Measurements from ENCODE around the gene CEMIP.

The CEMIP gene

DNA sequence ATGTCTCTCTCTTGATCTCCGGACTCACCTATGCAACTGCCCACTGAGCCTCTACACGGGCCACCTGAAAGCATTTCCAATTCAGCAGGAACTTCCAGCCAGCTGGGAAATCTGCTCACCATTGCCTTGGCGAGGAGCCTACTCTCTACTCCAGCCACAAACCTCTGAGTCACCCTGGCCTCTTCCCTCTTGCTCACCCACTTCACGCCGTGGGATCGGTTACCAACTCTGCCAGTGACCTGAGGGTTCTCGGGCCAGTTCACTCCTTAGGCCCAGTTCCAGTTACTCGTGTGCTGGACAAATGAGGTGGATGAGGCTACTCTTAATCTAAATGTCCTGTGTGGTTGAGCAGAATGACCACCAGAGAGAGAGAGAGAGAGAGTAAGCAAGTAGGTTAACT is 70.1 kb downstream of the CEMIP start:
- DNase-seq (ENCODE audit: low read depth): no peak

DNA sequence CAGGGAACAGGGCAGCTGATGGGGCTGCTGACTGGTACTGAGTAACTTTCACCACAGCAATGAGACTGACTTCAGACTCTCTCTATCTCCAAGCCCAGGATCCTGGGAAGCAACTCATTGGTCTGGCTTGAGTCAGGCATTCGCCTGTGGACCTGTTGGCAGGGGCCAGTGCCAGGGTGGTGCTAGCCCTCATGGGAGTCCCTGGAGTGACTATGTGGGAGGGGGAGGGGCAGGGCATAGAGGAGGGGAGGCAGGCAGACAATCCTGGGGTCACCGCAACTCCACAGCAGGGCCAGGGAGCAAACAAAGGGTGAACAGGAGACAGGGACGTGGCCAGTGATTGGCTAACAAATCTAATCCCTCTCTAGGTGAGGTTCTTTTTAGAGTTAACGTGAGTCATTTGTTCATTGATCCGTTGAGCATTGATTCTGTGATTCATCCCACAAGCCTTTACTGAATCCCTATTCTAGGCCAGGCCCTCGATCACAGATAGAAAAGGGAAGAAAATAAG is 71.8 kb downstream of the CEMIP start:
- DNase-seq (ENCODE audit: low read depth): no peak

DNA sequence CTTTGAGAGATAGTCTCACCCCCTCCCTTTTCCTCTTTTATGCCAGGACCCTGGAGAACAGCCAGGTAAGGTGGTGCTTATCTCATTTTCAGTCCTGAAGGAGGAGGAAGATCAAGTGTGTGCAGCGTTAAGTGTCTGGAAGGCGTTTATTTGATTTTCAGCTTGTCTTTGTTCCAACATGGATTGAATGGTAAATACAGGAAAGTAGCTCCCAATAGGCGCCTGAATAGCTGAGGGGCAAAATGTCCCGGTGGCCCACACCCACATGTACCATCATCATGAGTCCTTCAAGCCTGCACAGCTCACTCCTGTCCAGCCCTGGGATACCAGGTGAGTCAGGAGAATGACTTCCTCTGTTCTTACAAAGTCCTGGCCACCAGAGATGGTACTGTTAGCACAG is 73.5 kb downstream of the CEMIP start:
- DNase-seq (ENCODE audit: low read depth): no peak

DNA sequence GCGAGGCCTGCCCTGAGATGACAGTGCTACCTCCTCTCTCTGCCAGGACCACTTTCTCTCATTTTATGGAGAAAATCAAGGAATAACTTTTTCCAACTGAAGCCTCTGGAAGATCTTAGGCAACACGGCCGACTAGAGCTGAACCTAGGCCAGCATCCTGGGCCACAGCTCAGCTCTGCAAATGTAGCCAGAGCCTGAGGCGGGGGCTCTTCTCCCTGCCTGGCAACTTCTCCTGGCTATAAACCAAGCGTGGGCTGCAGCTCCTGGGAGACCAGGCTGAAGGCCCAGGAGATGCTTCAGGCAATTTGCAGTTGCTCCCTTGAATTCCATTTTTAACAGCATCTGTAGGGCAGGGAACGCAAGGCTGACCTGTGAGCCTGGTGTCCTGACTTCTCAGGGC is 74.9 kb downstream of the CEMIP start:
- DNase-seq (ENCODE audit: low read depth): no peak

DNA sequence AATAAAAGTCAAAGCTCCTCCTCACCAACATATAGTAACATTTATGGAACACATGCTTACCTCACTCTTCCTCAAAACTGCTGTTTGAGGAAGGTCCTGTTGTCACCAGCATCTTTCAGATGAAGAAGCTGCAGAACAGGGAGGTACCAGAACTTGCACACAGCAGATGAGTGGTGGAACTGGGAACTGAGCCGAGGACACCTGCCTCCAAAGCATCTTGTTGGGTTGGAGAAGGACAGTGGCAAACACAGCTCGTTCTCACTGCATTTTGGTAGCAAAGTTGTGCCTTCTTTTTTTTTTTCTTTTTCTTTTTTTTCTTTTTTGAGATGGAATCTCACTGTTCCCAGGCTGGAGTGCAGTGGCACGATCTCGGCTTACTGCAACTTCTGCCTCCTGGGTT is 76.0 kb downstream of the CEMIP start:
- DNase-seq (ENCODE audit: low read depth): no peak

DNA sequence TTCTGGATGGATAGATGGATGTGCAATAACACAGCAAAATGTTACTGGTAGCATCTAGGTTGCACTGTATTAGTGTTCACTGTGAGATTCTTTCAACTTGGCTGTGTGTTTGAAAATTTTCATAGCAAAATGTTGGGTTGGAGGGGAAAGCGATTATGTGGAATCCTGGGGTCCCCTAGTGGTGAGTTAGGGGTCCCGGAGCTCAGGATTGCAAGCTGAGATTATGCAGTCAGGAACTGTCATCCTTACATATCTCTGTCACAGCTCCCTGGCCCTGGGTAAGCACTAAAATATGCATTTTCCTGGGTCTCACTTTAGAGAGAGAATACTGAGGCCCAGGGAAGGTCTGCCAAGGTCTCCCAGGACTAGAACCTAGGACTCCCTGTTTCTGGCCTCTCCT is 77.2 kb downstream of the CEMIP start:
- no peak for DNase-seq (ENCODE audit: low read depth)

DNA sequence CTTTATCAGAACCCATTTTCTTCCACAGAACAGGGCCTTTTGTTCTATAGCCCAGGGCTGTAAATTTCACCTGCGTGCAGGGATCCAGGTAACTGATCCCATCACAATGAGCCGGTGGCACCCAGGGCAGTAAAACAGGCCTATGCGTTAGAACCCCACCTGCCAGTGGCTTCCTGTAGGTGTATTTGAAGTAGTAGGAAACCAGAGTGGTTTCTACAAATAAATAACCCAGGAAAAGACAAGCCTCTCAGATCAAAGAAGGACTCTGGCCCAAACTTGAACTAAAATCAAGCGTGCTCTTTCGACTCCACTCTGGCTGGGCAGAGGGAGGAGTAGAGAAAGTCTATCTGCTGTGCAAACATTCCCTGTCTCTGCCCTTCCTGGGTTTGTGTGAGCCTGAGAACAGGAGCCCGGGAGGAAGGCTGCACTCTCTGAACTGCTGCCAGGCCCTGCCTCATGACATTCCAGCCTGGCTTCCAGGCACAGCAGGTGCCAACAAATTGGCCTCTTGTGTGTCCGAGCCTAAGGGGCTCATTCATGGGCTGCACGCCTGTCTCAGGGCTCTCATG is 77.7 kb downstream of the CEMIP start:
- no peak for DNase-seq (ENCODE audit: low read depth)

DNA sequence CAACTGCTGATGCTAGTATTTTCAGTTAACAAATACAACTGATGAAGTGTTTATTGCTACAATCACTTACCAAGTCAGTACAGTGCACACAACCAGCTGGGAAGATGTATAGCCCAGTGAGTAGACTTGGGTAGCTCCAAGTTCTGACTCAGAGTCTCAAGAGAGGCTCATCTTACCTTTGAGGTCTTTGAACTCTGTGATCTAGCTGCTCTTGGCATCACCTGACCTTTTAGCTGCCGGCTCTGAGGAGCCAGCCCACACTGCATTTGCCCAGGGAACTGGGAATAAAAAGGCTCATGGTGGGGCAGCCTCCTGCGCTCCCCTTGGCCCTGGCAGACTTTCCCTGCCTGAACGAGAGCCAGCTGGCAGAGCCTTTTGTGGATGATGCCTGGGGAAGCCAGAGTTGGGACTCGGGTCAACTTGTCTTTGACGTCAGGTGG is 82.6 kb downstream of the CEMIP start:
- DNase-seq (ENCODE audit: low read depth): no peak

DNA sequence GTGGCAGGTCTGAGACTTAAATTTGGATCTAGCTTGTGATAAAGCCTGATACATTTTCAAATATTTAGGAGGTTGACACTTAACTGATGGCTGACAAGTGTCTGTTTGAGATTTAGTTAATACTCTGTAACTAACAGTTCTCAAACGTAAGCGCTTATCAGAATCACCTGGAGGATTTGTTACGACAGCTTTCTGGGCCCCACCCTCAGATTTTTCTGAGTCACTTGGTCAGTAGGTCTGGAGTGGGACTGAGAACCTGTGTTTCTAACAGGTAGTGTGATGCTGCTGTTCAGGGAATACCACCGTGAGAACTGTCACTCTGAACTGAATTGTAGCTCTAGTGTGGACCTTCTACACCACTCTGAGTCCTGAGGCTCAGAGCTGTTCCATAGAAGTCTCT is 85.5 kb downstream of the CEMIP start:
- DNase-seq (ENCODE audit: low read depth): no peak

DNA sequence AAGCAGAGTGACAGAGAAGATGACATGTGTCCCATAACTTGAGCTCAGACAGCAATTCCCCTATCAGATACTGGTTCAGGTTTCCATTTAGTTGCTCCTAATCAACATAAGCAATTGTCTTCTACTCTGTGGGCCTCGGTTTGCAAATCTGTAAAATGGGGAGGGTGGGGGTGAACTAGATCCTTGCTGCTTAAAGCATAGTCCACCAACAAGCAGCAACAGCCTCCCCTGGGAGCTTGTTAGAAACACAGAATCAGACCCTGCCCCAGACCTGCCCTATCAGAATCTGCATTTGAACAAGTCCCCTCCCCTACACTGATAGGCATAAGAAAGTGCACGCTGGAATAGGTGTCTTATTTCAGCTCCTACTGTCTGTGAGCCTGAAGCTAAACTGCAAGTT is 87.8 kb downstream of the CEMIP start:
- no peak for DNase-seq (ENCODE audit: low read depth)

DNA sequence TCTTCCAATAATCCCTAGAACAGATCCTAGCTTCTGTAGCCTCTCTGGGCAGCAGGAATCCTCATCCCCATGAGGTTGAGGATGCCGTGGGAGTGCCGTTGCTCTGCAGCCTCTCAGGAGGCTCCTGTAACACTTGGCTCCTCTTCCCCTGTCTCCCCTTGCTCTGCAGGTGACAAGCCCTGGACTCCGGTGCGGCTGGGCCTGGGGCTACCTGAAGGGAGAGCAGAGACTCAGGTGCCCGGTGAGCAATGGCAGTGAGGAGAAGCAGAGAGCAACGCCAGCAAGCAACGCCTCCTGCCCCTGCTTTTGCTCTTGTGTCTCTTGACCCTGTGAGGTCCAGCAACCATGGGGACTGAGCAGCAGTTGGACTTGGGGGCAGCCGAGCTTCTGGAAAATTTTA is 91.2 kb downstream of the CEMIP start:
- no peak for DNase-seq (ENCODE audit: low read depth)

DNA sequence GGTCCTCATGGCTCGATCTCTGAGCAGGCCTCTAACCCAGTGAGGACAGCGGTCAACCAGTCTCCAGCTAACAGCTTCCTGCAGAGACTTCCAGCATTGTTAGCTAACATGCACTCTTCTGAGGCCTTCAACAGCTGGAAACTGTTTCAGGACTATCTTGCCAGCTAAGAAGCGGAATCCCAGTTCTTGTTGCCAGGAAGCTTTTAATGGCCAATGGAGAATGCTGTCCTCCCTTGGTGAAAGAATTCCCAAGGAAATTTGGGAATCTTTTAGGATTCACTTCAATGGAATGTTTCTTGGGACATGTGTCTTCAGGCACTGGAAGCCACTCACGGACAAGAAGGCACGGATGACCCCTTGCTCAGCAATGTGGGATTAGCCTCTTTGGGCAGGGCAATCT is 91.7 kb downstream of the CEMIP start:
- DNase-seq (ENCODE audit: low read depth): no peak

DNA sequence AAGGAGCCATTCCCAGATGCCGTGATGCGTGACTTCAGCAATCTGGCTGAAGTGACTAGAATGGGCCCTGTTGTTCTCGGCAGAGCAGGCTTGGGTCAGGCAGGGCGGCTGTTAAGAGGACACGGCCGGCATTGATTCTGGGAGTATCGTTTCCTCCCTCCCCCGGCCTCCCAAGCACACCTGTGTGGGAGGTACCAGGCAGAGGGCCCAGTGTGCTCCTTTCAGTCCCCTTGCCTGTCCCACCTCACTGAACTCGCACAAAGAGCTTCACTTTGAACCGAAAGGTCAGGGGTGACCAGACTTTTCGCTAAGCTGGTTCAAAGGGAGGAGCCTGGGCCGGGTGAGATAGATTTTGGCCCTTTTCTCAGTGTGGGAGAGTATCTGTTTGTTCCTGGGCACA is 92.7 kb downstream of the CEMIP start:
- DNase-seq (ENCODE audit: low read depth): no peak

DNA sequence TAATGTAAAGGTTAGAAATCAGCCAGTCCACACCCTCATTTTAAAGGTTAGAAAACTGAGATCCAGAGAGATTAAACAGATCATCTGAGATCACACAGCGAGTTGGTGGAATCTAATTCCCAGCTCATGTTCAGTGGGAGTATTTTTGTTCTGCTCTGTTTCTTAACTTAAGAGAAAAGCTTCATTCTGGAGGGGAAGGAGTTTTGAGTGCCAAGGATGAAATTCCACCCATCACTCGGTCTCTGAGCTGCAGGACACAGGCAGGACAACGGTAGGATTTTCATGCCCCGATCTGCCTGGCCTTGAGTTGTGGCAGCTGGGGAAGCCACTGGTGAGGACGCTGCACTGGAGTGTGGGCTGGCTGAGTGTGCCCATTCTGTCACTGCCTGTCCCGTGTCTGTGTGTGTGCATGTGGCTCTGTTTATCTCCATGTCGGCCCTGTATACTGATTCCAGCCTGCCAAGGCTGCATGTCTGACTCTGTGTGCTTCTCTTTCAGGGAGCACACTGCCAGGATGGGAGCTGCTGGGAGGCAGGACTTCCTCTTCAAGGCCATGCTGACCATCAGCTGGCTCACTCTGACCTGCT is 94.3 kb downstream of the CEMIP start:
- DNase-seq (ENCODE audit: low read depth): no peak

DNA sequence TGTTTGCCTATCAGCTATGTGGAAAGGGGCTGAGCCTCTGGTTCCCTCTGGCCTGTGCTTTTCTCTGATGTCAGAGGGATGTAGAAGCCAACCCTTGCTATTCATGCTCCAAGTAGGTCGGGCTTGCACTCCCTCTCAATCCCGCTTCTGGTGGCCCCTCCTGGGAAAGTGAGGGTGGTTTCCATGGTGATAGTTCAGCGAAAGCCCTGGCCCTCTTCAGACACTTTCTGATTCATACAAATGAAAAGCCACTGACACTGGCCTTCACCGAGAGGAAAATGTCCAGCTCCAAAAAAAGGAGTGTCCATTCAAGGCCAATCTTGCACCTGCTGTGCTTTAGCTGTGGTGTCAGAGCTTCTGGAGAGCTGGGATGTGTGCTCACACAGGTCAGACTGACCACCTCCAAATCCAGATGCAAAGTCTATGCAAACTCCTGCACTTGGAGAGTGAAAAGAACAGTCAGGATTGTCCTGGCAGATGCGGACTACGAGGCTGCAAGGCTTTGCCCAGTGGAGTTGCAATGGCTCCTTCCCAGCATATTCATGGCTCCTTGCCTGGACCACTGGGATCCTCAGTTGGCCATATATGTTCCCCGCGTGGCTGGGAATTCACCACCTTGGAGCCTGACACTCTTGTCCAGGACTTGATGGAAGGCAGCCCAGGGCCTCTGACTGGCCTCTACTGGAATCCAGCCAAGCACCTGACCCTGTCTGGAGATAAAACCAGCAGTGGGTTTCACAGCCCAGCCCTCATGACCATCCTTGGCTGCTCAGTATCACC is 96.6 kb downstream of the CEMIP start:
- no peak for DNase-seq (ENCODE audit: low read depth)

DNA sequence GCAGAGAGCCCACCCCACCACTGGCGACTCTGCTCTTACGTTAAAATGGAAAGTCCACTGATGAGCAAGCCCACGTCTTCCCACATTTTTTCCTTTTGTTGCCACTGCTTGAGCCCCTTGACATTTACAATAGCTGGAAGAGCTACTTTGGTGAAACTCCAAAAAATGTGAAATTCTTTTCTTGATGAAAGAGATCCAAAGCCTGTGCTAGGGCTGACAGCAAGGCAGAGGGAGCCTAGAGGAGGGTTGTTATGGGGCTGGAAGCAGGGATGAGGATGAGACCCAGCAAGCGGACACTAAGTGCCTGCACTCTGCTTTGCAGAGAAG is 97.1 kb downstream of the CEMIP start:
- DNase-seq (ENCODE audit: low read depth): no peak

DNA sequence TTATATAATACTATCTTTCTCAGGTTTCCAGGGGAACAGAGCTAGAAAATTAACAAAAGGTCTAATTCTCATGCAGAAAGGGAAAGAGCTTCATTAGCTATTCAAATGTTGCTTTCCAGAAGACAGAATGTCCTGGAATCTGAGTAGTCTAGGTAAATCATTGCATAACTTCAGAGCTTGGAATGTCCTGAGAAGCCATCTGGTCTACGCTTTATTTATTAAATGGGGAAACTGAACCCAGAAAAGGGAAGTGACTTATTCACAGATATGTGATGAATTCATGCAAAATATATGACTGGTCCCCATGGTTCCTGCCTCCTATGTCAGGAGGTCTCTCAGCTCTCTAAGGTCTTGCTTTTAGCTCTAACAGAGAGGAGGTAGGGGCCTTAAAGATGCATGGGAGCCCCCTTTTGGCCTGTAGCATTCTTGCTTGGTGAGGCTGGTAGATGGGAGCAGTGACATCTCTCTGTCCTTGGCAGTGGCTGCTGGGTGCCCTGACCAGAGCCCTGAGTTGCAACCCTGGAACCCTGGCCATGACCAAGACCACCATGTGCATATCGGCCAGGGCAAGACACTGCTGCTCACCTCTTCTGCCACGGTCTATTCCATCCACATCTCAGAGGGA is 99.2 kb downstream of the CEMIP start:
- no peak for DNase-seq (ENCODE audit: low read depth)

DNA sequence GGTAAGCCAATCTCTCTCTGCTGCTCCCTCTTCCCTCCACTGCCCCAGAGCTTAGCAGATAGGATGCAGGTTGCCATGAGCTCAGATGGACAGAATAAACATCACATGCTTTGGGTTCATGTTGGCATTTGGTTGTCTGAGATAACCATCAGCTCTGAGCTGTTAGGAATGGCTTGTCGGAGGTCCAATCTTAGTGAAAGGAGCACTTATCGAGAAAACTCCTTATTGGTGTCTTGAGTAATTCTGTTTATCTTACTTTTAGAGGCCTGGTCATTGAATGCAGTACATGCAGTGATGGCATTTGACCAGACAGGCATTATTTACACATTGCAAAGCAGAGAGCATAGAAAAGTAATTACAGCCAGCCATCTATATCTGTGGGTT is 99.7 kb downstream of the CEMIP start:
- no peak for DNase-seq (ENCODE audit: low read depth)

DNA sequence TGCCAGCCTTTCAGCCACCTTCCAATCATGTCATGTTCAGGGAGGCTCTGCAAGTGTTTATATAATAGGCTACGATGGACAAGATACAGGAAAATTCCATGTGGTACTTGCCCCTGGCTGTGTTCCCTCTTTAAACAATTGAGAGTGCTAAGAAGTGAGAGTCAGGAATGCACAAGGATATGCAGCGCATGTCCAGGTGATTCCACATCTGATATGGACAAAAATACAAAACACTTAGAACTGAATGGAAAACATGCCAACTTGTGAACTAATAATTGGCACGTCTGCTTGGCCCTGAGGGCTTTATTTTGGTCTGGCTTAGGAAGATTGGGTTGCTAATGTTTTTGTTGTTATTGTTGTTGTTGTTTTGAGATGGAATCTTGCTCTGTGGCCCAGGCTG is 100.9 kb downstream of the CEMIP start:
- no peak for DNase-seq (ENCODE audit: low read depth)

DNA sequence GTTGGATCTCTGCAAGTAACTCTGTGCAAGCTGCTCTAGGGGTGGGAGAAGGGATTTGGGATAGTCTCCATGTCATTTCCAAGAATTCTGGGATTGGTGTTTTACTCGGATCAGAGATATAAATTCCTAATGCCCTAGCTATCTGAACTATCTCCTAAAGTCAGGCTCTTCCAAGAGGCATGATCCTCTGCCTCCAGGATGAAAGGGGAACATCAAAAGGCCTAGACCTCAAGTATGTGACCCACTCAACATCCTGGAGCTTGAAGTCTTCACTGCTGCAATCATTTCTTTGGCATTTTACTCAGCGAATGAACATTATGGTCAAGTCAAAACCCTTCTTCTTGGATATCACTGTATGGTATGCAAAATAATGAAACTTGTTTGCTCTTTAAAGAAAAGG is 104.5 kb downstream of the CEMIP start:
- DNase-seq (ENCODE audit: low read depth): no peak

DNA sequence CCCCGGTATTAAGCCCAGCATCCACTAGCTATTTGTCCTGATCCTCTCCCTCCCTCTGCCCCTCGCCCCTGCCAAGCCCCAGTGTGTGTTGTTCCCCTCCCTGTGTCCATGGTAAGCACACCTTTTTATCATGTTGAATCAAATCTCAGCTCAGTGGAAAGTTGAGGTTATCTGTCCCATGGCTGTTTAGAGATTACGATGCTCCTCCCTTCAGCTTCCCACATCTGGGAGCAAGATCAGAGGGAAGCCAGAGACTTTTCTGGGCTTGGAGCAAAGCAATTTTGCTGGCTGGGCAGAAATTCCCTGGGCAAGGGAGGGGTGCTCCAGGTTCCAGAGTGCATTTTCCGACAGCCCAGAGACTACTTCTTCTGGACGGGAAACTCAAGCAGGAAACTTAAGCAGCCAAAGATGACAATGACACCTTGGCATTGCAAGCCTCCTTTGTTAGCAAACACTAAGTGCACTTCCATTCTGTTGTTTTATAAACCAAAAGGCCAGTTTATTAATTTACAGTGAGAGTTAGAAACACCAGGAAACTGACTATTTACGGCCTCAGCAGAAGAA is 105.9 kb downstream of the CEMIP start:
- DNase-seq (ENCODE audit: low read depth): no peak

DNA sequence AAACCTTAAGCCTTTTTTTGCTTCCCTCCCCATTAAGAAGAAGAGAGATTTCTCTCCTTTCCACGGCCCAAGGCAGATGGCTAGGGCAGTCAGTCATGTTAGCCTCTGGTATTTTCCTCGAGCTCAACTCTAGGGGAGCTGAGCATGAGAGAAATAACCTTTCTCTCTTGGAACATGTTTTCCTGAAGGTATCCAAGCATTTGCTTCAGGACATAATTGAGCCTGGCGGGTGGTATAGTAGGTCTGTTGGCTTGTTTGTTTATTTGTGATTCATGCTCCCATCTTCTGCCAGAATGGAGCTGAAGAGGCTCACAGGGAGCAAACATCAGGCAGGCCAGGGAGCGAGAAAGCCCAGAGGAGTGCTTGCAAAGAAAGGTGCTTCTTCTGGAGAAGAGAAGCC is 108.0 kb downstream of the CEMIP start:
- no peak for DNase-seq (ENCODE audit: low read depth)

DNA sequence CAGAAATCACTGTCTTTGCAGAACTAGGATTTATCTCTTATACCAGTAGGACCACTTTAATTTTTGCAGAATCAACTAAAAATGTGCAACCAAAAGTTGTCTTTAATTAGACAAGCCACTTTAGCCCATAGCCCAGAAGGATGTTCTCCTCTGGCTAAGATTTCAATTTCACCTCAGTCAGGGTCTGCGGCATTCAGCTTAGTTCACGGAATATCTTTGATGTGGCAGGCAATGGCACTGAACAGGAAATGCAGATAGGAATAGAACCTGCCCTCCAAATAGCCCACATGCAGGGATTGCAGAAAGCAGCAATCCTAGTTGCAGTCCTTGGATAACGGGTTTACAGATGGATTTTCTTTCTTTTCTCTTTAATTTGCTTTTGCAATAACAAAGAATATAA is 109.7 kb downstream of the CEMIP start:
- no peak for DNase-seq (ENCODE audit: low read depth)
